ENCODE measurements around the gene FMC1.

The FMC1 gene

DNA sequence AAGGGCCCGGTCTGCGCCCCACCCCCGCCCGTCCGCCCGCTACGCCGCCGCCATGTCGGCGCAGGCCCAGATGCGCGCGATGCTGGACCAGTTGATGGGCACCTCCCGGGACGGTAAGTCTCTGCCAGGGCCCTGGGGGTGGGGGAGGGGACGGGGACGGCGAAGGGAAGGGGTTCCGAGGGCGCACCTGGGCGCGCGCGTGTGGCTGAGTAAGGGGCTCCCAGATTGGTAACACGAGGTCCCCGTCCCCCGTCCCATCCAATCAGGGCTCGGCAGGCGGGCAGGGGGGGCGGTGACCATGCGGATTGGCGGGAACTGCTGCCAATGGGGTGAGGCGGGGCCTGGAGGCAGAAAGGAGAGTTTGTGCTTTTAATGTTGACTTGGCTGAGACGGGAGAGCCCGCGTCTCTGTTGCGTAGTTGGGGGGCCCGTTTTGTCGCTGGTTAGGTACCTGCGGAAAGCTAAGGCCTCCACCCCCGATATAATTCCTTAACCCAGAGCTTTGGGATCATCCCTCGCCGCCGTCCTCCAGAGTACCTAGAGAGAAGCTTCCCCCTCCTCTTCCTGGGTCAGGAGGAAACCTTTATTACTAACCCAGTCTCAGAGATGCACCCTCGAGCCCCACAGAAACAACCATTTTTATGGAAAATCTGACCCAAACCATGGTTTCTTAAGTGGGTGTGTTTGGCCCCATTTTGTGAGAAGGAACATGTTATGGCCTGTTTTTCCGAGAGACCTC lies 19.2 kb downstream of the FMC1 start:
- H3K36me3 ChIP-seq (ENCODE audit: control insufficient read depth, insufficient read depth, low read length) = peaks cover 23% of the 10 kb centered on the region
- peak overlapping the region; percentile 85 for H3K4me3 ChIP-seq (ENCODE audit: extremely low read depth, insufficient read depth, low read length, poor library complexity, severe bottlenecking)
- H3K4me1 ChIP-seq (ENCODE audit: control insufficient read depth, insufficient read depth, low read length, poor library complexity, severe bottlenecking) = peaks cover 10% of the 10 kb centered on the region
- peak overlapping the region; percentile 96 for H3K27ac ChIP-seq (ENCODE audit: low read depth, low read length, severe bottlenecking)
- WGBS, 2 experiments (ENCODE audit: insufficient coverage in 2 of 2) = 0% methylated on average over 19 to 27 of the region's 47 CpGs
- H3K9me3 ChIP-seq (ENCODE audit: control insufficient read depth, low read length) = no peaks in the 10 kb centered on the region

- 0% methylated on average over 1 of the region's 2 CpGs for WGBS, 2 experiments (ENCODE audit: insufficient coverage in 2 of 2)
- H3K4me1 ChIP-seq (ENCODE audit: control insufficient read depth, insufficient read depth, low read length, poor library complexity, severe bottlenecking) = peaks cover 10% of the 10 kb centered on the region
- H3K36me3 ChIP-seq (ENCODE audit: control insufficient read depth, insufficient read depth, low read length) = peaks cover 29% of the 10 kb centered on the region
- H3K27ac ChIP-seq (ENCODE audit: low read depth, low read length, severe bottlenecking) = peak overlapping the region; percentile 96
- peak overlapping the region; percentile 85 for H3K4me3 ChIP-seq (ENCODE audit: extremely low read depth, insufficient read depth, low read length, poor library complexity, severe bottlenecking)
- no peaks in the 10 kb centered on the region for H3K9me3 ChIP-seq (ENCODE audit: control insufficient read depth, low read length)
Observed at GRCh38 chr7:139360948-139361307, 19.8 kb downstream of the FMC1 start.

DNA sequence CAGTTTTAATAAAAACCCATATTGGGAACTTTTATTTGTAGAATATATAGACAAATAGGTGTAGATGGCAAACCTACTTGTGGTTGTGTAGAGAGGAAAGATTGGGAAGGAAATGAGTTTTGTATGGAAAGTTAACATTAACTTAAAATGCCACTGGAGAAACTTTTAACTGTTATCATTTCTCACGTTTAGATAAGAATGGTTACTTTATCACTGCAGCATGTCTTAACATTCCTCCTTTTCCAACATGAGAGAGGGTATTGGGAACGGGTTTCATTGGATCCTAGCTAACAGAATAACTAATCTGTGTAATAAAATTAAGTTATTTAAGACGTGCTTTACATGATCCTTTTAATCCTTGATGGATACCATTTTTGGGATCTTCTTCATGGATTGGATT lies 20.4 kb downstream of the FMC1 start:
- peaks cover 10% of the 10 kb centered on the region for H3K4me1 ChIP-seq (ENCODE audit: control insufficient read depth, insufficient read depth, low read length, poor library complexity, severe bottlenecking)
- WGBS, 2 experiments (ENCODE audit: insufficient coverage in 2 of 2) = no CpG with 5 or more reads among the region's 3 CpGs
- H3K27ac ChIP-seq (ENCODE audit: low read depth, low read length, severe bottlenecking) = peak overlapping the region; percentile 96
- peaks cover 33% of the 10 kb centered on the region for H3K36me3 ChIP-seq (ENCODE audit: control insufficient read depth, insufficient read depth, low read length)
- peak overlapping the region; percentile 85 for H3K4me3 ChIP-seq (ENCODE audit: extremely low read depth, insufficient read depth, low read length, poor library complexity, severe bottlenecking)
- H3K9me3 ChIP-seq (ENCODE audit: control insufficient read depth, low read length) = no peaks in the 10 kb centered on the region

GRCh38 chr7:139362302-139362701 lies 21.2 kb downstream of the FMC1 start:
- no peak overlapping the region for H3K27ac ChIP-seq (ENCODE audit: low read depth, low read length, severe bottlenecking)
- no peak overlapping the region for H3K4me3 ChIP-seq (ENCODE audit: extremely low read depth, insufficient read depth, low read length, poor library complexity, severe bottlenecking)
- H3K9me3 ChIP-seq (ENCODE audit: control insufficient read depth, low read length) = no peaks in the 10 kb centered on the region
- H3K4me1 ChIP-seq (ENCODE audit: control insufficient read depth, insufficient read depth, low read length, poor library complexity, severe bottlenecking) = peaks cover 10% of the 10 kb centered on the region
- peaks cover 39% of the 10 kb centered on the region for H3K36me3 ChIP-seq (ENCODE audit: control insufficient read depth, insufficient read depth, low read length)
- 33 to 71% methylated on average over 1 of the region's 3 CpGs for WGBS, 2 experiments (ENCODE audit: insufficient coverage in 2 of 2)

DNA sequence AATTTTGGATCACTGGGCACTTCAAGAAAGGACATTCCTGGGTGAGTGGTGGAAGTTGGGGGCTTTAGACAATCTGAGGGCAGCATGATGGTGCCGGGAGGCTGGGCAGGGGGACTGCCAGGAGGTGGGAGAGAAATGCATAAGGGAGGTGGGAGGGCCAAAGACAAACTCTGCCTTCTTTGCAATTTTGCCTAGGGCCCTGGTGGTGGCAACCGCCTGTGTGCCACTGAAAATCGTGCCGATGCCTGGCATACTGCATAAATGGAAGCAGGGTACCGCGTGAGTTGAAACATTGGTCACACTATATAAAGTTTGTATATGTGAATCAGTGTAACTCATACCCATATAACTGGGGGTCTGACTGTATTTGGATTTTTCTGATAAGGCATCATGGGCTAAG lies 21.8 kb downstream of the FMC1 start:
- WGBS, 2 experiments (ENCODE audit: insufficient coverage in 2 of 2) = 84 to 100% methylated on average over 1 to 4 of the region's 6 CpGs
- peaks cover 10% of the 10 kb centered on the region for H3K4me1 ChIP-seq (ENCODE audit: control insufficient read depth, insufficient read depth, low read length, poor library complexity, severe bottlenecking)
- H3K27ac ChIP-seq (ENCODE audit: low read depth, low read length, severe bottlenecking) = no peak overlapping the region
- no peaks in the 10 kb centered on the region for H3K9me3 ChIP-seq (ENCODE audit: control insufficient read depth, low read length)
- H3K36me3 ChIP-seq (ENCODE audit: control insufficient read depth, insufficient read depth, low read length) = peaks cover 39% of the 10 kb centered on the region
- no peak overlapping the region for H3K4me3 ChIP-seq (ENCODE audit: extremely low read depth, insufficient read depth, low read length, poor library complexity, severe bottlenecking)

DNA sequence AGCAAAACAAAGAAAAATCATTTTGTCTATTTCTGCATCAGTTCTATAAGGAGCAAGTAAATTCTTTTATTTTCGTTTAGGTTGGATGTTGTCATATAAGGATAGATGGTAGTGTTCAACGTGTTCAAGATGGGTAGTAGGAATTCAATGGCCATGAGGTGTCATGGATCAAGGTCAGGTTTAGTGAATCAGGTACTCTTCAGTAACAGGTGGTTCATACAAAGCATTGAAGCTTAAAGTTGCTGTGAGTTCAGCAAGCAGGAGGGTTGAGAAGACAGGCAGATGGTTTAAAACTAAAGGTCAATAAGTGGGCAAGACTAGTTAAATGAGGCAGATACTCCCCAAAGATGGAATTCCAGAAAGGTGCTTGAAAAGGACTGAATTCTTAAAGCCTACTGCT lies 24.2 kb downstream of the FMC1 start:
- Histone ChIP-seq H3K4me3 (ENCODE audit: extremely low read depth, insufficient read depth, low read length, poor library complexity, severe bottlenecking) (no peak overlapping the region), H3K27ac (ENCODE audit: low read depth, low read length, severe bottlenecking) (no peak overlapping the region), H3K4me1 (ENCODE audit: control insufficient read depth, insufficient read depth, low read length, poor library complexity, severe bottlenecking) (peaks cover 10% of the 10 kb centered on the region), H3K9me3 (ENCODE audit: control insufficient read depth, low read length) (no peaks in the 10 kb centered on the region), H3K36me3 (ENCODE audit: control insufficient read depth, insufficient read depth, low read length) (peaks cover 51% of the 10 kb centered on the region)
- WGBS, 2 experiments (ENCODE audit: insufficient coverage in 2 of 2) = 100% methylated on average over 1 to 2 of the region's 2 CpGs

DNA sequence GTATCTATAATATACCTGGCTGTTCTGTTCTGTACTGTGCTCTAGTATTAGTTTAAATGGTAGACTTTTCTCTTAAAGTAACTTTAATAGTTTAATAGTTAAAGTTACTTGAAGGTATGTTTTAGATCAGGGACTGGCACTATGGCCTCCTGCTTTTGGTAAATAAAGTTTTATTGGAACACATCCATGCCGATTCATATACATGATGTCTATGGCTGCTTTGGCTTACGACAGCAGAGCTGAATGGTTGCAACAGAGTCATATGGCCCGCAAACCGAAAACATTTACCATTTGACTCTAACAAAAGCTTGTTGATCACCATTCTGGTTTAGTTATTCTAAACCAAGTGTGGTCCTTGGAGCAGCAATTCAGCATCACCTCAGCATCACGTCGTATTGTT lies 25.3 kb downstream of the FMC1 start:
- 87 to 98% methylated on average over 3 to 6 of the region's 6 CpGs for WGBS, 2 experiments (ENCODE audit: insufficient coverage in 2 of 2)
- Histone ChIP-seq H3K4me1 (ENCODE audit: control insufficient read depth, insufficient read depth, low read length, poor library complexity, severe bottlenecking) (peaks cover 10% of the 10 kb centered on the region), H3K4me3 (ENCODE audit: extremely low read depth, insufficient read depth, low read length, poor library complexity, severe bottlenecking) (no peak overlapping the region), H3K36me3 (ENCODE audit: control insufficient read depth, insufficient read depth, low read length) (peaks cover 58% of the 10 kb centered on the region), H3K27ac (ENCODE audit: low read depth, low read length, severe bottlenecking) (no peak overlapping the region), H3K9me3 (ENCODE audit: control insufficient read depth, low read length) (no peaks in the 10 kb centered on the region)

GRCh38 chr7:139367438-139368155 lies 26.5 kb downstream of the FMC1 start:
- WGBS, 2 experiments (ENCODE audit: insufficient coverage in 2 of 2) = 90 to 100% methylated on average over 2 of the region's 6 CpGs
- Histone ChIP-seq H3K4me1 (ENCODE audit: control insufficient read depth, insufficient read depth, low read length, poor library complexity, severe bottlenecking) (peaks cover 3% of the 10 kb centered on the region), H3K4me3 (ENCODE audit: extremely low read depth, insufficient read depth, low read length, poor library complexity, severe bottlenecking) (no peak overlapping the region), H3K36me3 (ENCODE audit: control insufficient read depth, insufficient read depth, low read length) (peaks cover 56% of the 10 kb centered on the region), H3K9me3 (ENCODE audit: control insufficient read depth, low read length) (no peaks in the 10 kb centered on the region), H3K27ac (ENCODE audit: low read depth, low read length, severe bottlenecking) (no peak overlapping the region)

DNA sequence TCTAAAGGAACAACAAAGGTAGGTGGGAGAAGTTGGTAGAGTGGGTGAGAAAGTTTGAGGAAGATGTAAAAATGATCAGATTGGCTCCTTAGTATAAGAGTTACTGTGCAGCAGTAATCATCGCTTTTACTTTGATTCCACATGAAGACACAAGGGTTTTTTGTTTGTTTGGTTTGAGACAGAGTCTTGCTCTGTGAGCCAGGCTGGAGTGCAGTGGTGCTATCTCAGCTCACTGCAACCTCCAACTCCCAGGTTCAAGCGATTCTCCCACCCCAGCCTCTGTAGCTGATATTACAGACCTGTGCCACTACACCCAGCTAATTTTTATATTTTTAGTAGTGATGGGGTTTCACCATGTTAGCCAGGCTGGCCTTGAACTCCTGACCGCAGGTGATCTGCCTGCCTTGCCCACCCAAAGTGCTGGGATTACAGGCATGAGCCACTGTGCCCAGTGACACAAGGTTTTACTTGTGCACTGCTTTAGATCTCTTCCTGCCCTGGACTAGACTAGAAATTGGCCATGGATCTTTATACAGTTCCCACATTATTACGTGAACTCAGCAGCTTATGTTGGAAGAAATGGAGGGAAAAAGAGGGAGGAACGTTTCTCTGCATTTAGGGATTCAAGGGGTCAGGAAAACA lies 29.3 kb downstream of the FMC1 start:
- peaks cover 44% of the 10 kb centered on the region for H3K36me3 ChIP-seq (ENCODE audit: control insufficient read depth, insufficient read depth, low read length)
- no peak overlapping the region for H3K27ac ChIP-seq (ENCODE audit: low read depth, low read length, severe bottlenecking)
- WGBS, 2 experiments (ENCODE audit: insufficient coverage in 2 of 2) = 75 to 96% methylated on average over 4 of the region's 5 CpGs
- no peaks in the 10 kb centered on the region for H3K9me3 ChIP-seq (ENCODE audit: control insufficient read depth, low read length)
- H3K4me1 ChIP-seq (ENCODE audit: control insufficient read depth, insufficient read depth, low read length, poor library complexity, severe bottlenecking) = no peaks in the 10 kb centered on the region
- no peak overlapping the region for H3K4me3 ChIP-seq (ENCODE audit: extremely low read depth, insufficient read depth, low read length, poor library complexity, severe bottlenecking)

DNA sequence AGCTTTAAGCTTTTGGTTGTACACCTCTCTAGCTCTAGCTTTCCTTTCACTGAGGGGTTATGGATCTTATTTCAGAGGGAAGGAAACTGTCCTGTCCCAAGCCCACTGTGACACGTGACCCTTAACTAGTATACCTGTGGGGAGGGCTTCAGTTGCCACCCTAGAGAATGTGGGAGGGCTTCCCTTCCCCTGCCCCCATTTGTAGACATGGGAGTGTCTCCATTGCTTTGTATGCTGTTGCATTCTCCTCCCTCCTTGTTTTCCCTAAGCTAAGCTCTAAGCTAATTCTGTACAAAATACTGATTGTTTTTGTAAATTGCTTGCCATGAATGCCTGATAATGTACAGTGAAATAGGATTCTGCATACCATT lies 29.8 kb downstream of the FMC1 start:
- H3K36me3 ChIP-seq (ENCODE audit: control insufficient read depth, insufficient read depth, low read length) = peaks cover 44% of the 10 kb centered on the region

GRCh38 chr7:139374246-139374645 lies 33.1 kb downstream of the FMC1 start:
- no peak overlapping the region for H3K27ac ChIP-seq (ENCODE audit: low read depth, low read length, severe bottlenecking)
- no peak overlapping the region for H3K4me3 ChIP-seq (ENCODE audit: extremely low read depth, insufficient read depth, low read length, poor library complexity, severe bottlenecking)
- H3K9me3 ChIP-seq (ENCODE audit: control insufficient read depth, low read length) = no peaks in the 10 kb centered on the region
- peaks cover 52% of the 10 kb centered on the region for H3K36me3 ChIP-seq (ENCODE audit: control insufficient read depth, insufficient read depth, low read length)
- WGBS, 2 experiments (ENCODE audit: insufficient coverage in 2 of 2) = no CpG with 5 or more reads among the region's 6 CpGs
- H3K4me1 ChIP-seq (ENCODE audit: control insufficient read depth, insufficient read depth, low read length, poor library complexity, severe bottlenecking) = no peaks in the 10 kb centered on the region

More for the DNA sequence above, 29.8 kb downstream of the FMC1 start:
- H3K27ac ChIP-seq (ENCODE audit: low read depth, low read length, severe bottlenecking) = no peak overlapping the region
- H3K4me1 ChIP-seq (ENCODE audit: control insufficient read depth, insufficient read depth, low read length, poor library complexity, severe bottlenecking) = no peaks in the 10 kb centered on the region
- H3K4me3 ChIP-seq (ENCODE audit: extremely low read depth, insufficient read depth, low read length, poor library complexity, severe bottlenecking) = no peak overlapping the region
- WGBS, 2 experiments (ENCODE audit: insufficient coverage in 2 of 2) = 100% methylated on average over 1 of the region's 1 CpG; no CpG with 5 or more reads in 1 of the 2 experiments
- H3K9me3 ChIP-seq (ENCODE audit: control insufficient read depth, low read length) = no peaks in the 10 kb centered on the region
